Ishikawa (cell line): Measurements from ENCODE around the gene RSPH3.

ENCODE experiments used
- RAD21 ChIP-seq: IDR thresholded peaks from 2 replicates; pipeline ENCODE4 v1.6.1; 2012; ENCODE audit warnings: low read depth
- TAF1 ChIP-seq: IDR thresholded peaks from 2 replicates; pipeline ENCODE4 v1.6.1; 2012; ENCODE audit warnings: low read depth, mild to moderate bottlenecking
- YY1 ChIP-seq: IDR thresholded peaks from 2 replicates; pipeline ENCODE4 v1.6.1; 2012; ENCODE audit warnings: low read depth
- TF ChIP-seq, protein P1 (sequence below): IDR thresholded peaks from 2 replicates; pipeline ENCODE4 v1.6.1; 2012; ENCODE audit warnings: low read depth, mild to moderate bottlenecking
- TF ChIP-seq, protein P2 (sequence below): IDR thresholded peaks from 2 replicates; pipeline ENCODE4 v1.6.1; 2012

DNA sequence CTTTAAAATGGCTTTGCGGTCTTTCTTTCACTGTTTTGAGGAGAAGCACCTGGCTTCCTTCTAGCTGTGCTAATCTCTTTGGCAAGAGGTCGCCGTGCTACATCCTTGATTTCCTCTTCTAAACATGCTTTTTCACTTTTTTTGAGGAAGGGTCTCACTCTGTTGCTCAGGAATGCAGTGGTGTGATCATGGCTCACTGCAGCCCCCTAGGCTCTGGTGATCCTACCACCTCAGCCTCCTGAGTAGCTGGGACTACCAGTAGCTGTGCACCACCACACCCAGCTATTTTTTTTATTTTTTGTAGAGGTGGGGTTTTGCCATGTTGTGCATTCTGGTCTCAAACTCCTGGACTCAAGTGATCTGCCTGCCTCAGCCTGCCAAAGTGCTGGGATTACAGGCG, 40.5 kb downstream of the RSPH3 start:
- no peak for TF ChIP-seq RAD21
- TF ChIP-seq, protein P1, sequence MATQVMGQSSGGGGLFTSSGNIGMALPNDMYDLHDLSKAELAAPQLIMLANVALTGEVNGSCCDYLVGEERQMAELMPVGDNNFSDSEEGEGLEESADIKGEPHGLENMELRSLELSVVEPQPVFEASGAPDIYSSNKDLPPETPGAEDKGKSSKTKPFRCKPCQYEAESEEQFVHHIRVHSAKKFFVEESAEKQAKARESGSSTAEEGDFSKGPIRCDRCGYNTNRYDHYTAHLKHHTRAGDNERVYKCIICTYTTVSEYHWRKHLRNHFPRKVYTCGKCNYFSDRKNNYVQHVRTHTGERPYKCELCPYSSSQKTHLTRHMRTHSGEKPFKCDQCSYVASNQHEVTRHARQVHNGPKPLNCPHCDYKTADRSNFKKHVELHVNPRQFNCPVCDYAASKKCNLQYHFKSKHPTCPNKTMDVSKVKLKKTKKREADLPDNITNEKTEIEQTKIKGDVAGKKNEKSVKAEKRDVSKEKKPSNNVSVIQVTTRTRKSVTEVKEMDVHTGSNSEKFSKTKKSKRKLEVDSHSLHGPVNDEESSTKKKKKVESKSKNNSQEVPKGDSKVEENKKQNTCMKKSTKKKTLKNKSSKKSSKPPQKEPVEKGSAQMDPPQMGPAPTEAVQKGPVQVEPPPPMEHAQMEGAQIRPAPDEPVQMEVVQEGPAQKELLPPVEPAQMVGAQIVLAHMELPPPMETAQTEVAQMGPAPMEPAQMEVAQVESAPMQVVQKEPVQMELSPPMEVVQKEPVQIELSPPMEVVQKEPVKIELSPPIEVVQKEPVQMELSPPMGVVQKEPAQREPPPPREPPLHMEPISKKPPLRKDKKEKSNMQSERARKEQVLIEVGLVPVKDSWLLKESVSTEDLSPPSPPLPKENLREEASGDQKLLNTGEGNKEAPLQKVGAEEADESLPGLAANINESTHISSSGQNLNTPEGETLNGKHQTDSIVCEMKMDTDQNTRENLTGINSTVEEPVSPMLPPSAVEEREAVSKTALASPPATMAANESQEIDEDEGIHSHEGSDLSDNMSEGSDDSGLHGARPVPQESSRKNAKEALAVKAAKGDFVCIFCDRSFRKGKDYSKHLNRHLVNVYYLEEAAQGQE = no peak
- TF ChIP-seq, protein P2, sequence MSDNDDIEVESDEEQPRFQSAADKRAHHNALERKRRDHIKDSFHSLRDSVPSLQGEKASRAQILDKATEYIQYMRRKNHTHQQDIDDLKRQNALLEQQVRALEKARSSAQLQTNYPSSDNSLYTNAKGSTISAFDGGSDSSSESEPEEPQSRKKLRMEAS = no peak
- no peak for TF ChIP-seq YY1
- TF ChIP-seq TAF1 = no peak
